K562 (cell line): ENCODE measurements around the gene ABHD1. TPM values are rescaled to one million over a fixed set of nuclear protein-coding genes. Genes with fewer than 3 reads are reported as not detected.

Experiments used
- ARHGAP35 ChIP-seq: fragments of 450-650 bp; IDR thresholded peaks from 2 replicates; pipeline ENCODE4 v1.6.1; 2018; ENCODE audit not compliant: partially characterized antibody
- ATF4 ChIP-seq: fragments of 450-650 bp; formaldehyde crosslinking; IDR thresholded peaks from 2 replicates; pipeline ENCODE4 v1.4.0; 2022; ENCODE audit warnings: mild to moderate bottlenecking, moderate library complexity
- CSDE1 ChIP-seq, 2 experiments: fragments of 450-650 bp; IDR thresholded peaks; 2 replicates each; pipeline ENCODE4 v1.6.1; 2016; ENCODE audit warnings: mild to moderate bottlenecking in 1 of 2
- IFI16 ChIP-seq: fragments of 250-450 bp; sonication (Bioruptor Pico); IDR thresholded peaks from 2 replicates; pipeline ENCODE4 v2.1.2; 2022; ENCODE audit warnings: mild to moderate bottlenecking, inconsistent platforms
- MBD1 ChIP-seq: fragments of 250-450 bp; sonication (Bioruptor Pico); IDR thresholded peaks from 2 replicates; pipeline ENCODE4 v1.8.0; 2022; ENCODE audit warnings: inconsistent platforms
- MXI1 ChIP-seq: IDR thresholded peaks from 2 replicates; pipeline ENCODE4 v1.6.1; 2011; ENCODE audit warnings: low read depth, mild to moderate bottlenecking, improper control_type of control experiment, low read length
- MYNN ChIP-seq, 2 experiments: sonication (generic); formaldehyde crosslinking in 1 of 2; IDR thresholded peaks; 2 replicates each; pipeline versions ENCODE4 v1.5.0 to v1.6.1; 2016 to 2020; ENCODE audit warnings: antibody characterized with exemption in 1 of 2, missing genetic modification reagents in 1 of 2
- NELFE ChIP-seq: IDR thresholded peaks from 2 replicates; pipeline ENCODE4 v1.6.1; 2011; ENCODE audit warnings: mild to moderate bottlenecking; ENCODE audit not compliant: insufficient read depth, insufficient read length
- NR0B1 ChIP-seq: fragments of 450-650 bp; IDR thresholded peaks from one replicate; pipeline ENCODE4 v1.6.1; 2018; ENCODE audit warnings: mild to moderate bottlenecking, moderate library complexity; ENCODE audit not compliant: partially characterized antibody
- POLR2G ChIP-seq: fragments of 200-400 bp; formaldehyde crosslinking; IDR thresholded peaks from 2 replicates; pipeline ENCODE4 v1.6.1; 2017; ENCODE audit warnings: low read depth, mild to moderate bottlenecking, antibody characterized with exemption, low read length, moderate library complexity
- PTRF ChIP-seq: fragments of 450-650 bp; IDR thresholded peaks from 2 replicates; pipeline ENCODE4 v1.6.1; 2016; ENCODE audit warnings: mild to moderate bottlenecking, missing genetic modification characterization, missing compliant biosample characterization
- RBM15 ChIP-seq: fragments of 200-400 bp; formaldehyde crosslinking; IDR thresholded peaks from 2 replicates; pipeline ENCODE4 v1.6.1; 2018; ENCODE audit warnings: mild to moderate bottlenecking, low read length, moderate library complexity; ENCODE audit not compliant: insufficient read depth
- TEAD2 ChIP-seq: fragments of 450-650 bp; IDR thresholded peaks from 2 replicates; pipeline ENCODE4 v1.6.1; 2016; ENCODE audit warnings: missing genetic modification characterization, control low read depth, missing compliant biosample characterization
- THRB ChIP-seq: fragments of 450-650 bp; formaldehyde crosslinking; conservative IDR thresholded peaks from 2 replicates; pipeline ENCODE4 v1.4.0; 2022; ENCODE audit warnings: mild to moderate bottlenecking, missing genetic modification characterization
- UBTF ChIP-seq, 2 experiments: IDR thresholded peaks; 2 replicates each; pipeline ENCODE4 v1.6.1; 2012; ENCODE audit warnings: improper control_type of control experiment in 2 of 2, low read depth in 2 of 2, low read length in 2 of 2, borderline replicate concordance in 1 of 2
- XRCC3 ChIP-seq: fragments of 450-650 bp; IDR thresholded peaks from 2 replicates; pipeline ENCODE4 v1.6.1; 2017; ENCODE audit warnings: mild to moderate bottlenecking, moderate library complexity
- ZBTB17 ChIP-seq: fragments of 450-650 bp; formaldehyde crosslinking; IDR thresholded peaks from 2 replicates; pipeline ENCODE4 v1.4.0; 2020; ENCODE audit warnings: mild to moderate bottlenecking
- ZNF239 ChIP-seq: fragments of 250-450 bp; sonication (Bioruptor Pico); IDR thresholded peaks from 2 replicates; pipeline ENCODE4 v1.4.0; 2020; ENCODE audit warnings: mild to moderate bottlenecking
- ZNF511 ChIP-seq: sonication (generic); formaldehyde crosslinking; IDR thresholded peaks from 2 replicates; pipeline ENCODE4 v1.8.0; 2022; ENCODE audit warnings: mild to moderate bottlenecking, missing genetic modification reagents
- ZNF778 ChIP-seq: fragments of 450-650 bp; formaldehyde crosslinking; IDR thresholded peaks from 2 replicates; pipeline ENCODE4 v1.4.0; 2020; ENCODE audit warnings: mild to moderate bottlenecking, moderate library complexity
- polyA plus RNA-seq, 8 experiments: library from polyadenylated mRNA; depleted of rRNA in 4 of 8; stranded (reverse) in 5 of 8; unstranded in 3 of 8; fragments of >200 nt; fragmentation: Nextera tagmentation in 2 of 8; fragmentation: Illumina TruSeq in 1 of 8; extraction: Ambion mirVana in 2 of 8; extraction: Trizol in 1 of 8; gene quantifications; 2 replicates each; pipeline versions ENCODE4 v1.2.1 to v1.2.3, GENCODE V29; 2011 to 2014; ENCODE audit warnings: inconsistent platforms in 1 of 8, missing spikeins in 1 of 8
- total RNA-seq, 7 experiments: library from RNA; depleted of rRNA in 6 of 7; stranded (reverse); fragments of >200 nt in 6 of 7; fragmentation: Illumina TruSeq in 2 of 7; extraction: Trizol in 2 of 7; gene quantifications; 2 replicates each; pipeline versions ENCODE4 v1.2.1 to v1.2.3, GENCODE V29; 2011 to 2021; ENCODE audit warnings: low replicate concordance in 1 of 7

ABHD1 gene
- total and polyA plus RNA-seq, 9 of the 15 experiments (the other 6 are each of a cell fraction or from before 2014, with no cell fraction given), result 0.10 to 0.16 (median 0.11) TPM; not detected in 5

- no peak for TF ChIP-seq NR0B1
- no peak for TF ChIP-seq IFI16 (CRISPR knock-in tag)
- no peak for TF ChIP-seq MXI1
- TF ChIP-seq MYNN (IDR thresholded peaks at IDR 0.05), result no peak
- no peak for TF ChIP-seq MYNN (CRISPR knock-in tag; IDR thresholded peaks at IDR 0.05)
- peak; percentile 80 for TF ChIP-seq ZBTB17 (CRISPR knock-in tag)
- no peak for TF ChIP-seq PTRF (tag)
- TF ChIP-seq ATF4 (CRISPR knock-in tag), result no peak; the same call in 1 of the 2 replicates
- no peak for TF ChIP-seq CSDE1 (IDR thresholded peaks at IDR 0.05)
- TF ChIP-seq NELFE, result no peak
- TF ChIP-seq ZNF511 (CRISPR knock-in tag), result no peak
- TF ChIP-seq TEAD2, result no peak
- TF ChIP-seq ZNF778, result no peak
- peak; percentile 70; the same call in 1 of the 2 replicates for TF ChIP-seq ZNF239 (CRISPR knock-in tag)
- TF ChIP-seq THRB (CRISPR knock-in tag), result no peak
- TF ChIP-seq MBD1 (CRISPR knock-in tag), result no peak
- TF ChIP-seq XRCC3, result no peak
- TF ChIP-seq ARHGAP35, result no peak
- TF ChIP-seq UBTF (IDR thresholded peaks at IDR 0.05; ENCODE audit: borderline replicate concordance in 1 of 2, low read depth in 2 of 2, low read length in 2 of 2), result 0 out of 4 replicates have a peak, but pooled peaks have one; percentile 14 to 34
- no peak for TF ChIP-seq POLR2G
- no peak for TF ChIP-seq RBM15
Measured at GRCh38 chr2:27092696-27093429, 30.8 kb upstream of the ABHD1 start (continued).
